GM19035 (cell line): ENCODE data around the gene PHACTR1.

Experiments
- ATAC-seq: cut with Tn5 transposase; IDR thresholded peaks from one replicate; pipeline ENCODE4 v1.9.1; 2021; ENCODE audit not compliant: unreplicated experiment

Gene PHACTR1

DNA sequence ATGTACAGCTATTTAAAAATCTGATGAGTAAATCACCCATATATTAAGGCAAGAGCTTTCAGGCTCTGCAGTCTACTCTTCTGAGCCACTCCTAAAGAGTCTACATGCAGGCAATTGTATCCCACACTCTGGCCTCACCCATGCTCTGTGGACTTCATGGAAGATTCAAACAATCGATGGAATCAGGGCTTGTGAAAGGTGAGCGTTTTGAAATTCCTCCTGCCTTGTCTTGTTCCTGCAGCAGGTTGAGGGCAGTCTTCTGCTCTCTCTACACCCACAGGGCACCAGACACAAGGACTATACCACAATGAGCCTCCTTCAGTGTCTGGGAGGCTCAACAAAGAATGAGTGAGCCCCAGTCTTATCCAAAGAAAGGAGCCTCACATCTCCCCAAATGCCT lies 560.7 kb downstream of the PHACTR1 start:
- no peak for ATAC-seq

DNA sequence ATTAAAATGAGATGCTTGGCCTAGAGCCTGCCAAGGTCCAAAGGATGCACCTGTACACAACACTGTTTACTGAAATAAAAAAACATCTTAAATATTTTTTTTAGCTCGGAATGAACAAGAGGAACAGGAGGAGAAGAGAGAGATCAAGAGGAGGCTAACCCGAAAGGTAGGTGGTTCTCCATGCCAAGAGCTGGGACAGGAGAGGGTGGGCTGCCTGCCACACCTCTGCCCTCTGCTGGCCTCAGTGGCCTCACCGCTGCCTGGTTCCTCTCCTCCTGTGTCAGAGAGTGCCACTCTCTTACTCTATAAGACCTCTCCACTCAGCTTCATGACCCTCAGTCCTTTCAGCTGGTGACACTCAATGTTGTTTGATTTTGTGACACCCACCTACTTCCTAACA lies 561.6 kb downstream of the PHACTR1 start:
- ATAC-seq = no peak

DNA sequence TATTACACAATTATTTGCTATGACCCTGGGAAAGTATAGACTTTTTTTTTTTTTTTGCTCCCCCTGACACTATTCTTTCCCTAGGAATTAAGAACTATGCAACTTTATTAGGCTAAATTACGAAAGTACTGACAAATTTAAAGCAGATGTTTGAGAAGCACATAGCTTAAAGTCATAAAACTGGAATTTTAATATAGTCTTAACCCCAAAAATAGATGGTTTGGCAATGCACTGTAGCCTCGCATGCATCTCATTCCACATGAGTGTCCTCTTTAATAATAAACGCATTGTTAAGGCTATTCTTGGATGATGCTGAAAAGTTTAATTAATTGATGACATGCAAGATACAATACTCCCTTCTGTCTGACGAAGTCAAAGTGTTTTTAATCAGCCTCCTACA lies 562.4 kb downstream of the PHACTR1 start:
- no peak for ATAC-seq

DNA sequence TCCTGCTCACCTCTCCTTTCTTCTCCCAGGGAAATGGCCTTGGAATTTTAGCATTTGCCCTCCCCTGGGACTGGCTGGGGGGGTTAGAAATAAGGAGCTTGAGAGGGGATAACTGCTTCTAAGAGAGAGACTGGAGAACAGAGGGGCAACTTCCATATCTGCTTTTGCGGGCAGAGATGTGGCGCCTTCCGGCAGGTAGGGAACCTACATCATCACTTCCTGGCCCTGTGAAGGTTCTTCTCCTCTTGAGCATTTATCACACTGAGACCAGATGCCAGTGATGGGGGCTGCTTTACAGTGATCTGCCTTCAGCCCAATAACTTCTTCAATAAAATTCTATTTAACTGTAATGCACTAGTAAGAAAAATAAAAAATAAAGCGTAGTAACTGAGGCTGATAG lies 563.7 kb downstream of the PHACTR1 start:
- ATAC-seq = no peak

DNA sequence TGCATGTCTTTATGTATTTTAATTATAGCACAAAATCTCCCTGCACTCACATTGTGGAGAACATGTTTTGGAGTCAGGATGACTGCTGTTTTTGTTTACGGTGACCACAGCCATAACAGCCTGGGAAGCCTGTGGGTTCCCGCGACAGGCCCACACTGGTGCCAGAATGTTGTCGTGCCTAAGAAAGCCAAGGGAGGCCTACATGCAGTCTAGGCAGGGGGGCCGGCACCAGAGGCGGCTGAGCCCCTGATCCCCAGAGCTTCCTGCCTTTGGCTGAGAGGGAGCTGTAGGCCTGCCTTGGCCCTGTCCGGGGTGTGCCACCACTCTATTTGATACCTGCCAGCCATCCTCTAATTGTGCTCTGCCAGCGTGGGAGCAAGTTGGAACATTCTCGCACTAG lies 565.1 kb downstream of the PHACTR1 start:
- no peak for ATAC-seq

DNA sequence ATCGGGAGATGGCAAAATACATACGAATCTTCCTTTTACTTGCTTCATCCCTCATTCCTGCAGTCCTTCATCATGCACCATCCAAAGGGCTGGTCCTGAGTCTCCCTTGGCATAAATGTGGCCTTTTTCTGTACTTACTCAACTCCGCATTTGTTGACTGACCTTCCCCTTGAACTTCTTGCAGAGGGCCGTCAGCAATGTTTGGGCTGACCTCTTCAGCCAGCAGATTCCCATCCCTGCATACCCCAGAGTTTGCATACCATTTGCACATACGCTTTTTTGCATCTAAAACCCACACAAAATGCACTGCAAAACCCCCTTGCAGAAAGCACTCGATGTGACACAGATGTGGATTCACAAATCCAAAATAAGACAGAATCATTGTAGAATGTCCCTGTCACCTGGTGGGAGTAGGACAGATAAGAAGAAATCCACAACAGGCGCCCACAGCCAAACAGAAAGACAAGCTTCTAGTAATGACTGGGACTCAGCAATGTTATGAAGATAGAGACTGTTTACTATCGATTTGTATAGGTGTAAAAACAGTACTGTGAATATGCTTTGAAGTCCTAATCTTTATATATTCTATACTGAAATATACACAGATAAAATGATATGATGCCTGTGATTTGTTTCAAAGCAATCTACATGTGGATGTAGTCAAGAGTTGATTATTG lies 566.0 kb downstream of the PHACTR1 start:
- ATAC-seq = no peak

DNA sequence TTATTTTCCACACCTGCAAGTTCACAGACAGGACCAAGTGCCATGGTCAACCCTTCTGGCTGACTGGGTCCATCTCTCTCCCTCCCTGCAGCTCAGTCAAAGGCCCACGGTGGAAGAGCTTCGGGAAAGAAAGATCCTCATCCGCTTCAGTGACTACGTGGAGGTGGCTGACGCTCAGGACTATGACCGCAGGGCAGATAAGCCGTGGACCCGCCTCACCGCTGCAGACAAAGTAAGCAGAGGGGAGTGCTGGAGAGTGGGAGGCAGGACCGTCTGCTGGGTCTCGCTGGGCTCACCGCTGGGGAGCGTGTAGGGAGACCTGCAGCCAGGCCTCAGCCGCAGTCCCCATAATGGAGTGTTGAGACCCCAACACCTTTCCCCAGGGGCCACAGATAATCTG lies 566.8 kb downstream of the PHACTR1 start:
- ATAC-seq = no peak

DNA sequence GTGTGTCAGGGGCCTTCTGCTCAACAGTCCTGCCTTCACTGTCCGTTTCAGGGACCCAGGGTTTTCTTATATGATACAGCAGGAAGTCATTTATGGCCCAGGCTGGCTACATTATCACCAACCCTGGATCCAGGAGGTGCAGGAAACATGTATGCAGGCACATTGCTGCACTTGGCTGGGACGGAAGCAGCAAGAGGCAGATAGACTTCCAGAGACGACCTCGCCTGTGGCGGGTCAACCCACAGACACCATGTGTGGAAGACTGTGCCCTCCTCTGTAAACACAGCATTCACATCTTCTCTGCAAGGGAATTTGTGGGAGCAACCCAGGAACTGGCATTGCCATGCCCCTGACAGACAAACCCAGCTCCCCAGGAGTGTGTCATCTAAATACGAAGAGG lies 568.1 kb downstream of the PHACTR1 start:
- no peak for ATAC-seq

DNA sequence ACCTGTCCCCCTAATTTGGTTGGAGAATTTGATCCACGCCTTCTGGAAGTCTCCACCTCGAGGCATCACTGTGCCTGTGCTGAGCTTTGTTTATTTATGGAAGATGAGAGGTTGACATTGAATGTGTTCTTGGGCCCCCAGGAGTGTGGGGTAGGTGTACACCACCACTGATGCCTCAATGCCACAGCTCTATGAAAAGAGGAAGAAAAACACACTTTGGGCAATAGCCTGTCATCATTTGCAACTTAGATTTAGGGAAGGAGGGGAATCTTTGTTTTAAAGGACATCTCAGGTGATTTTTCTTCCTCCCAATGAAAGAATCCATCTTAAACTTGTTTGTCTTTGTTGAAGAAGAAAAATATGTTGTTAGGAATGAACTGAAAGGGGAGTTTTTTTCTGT lies 569.1 kb downstream of the PHACTR1 start:
- no peak for ATAC-seq

DNA sequence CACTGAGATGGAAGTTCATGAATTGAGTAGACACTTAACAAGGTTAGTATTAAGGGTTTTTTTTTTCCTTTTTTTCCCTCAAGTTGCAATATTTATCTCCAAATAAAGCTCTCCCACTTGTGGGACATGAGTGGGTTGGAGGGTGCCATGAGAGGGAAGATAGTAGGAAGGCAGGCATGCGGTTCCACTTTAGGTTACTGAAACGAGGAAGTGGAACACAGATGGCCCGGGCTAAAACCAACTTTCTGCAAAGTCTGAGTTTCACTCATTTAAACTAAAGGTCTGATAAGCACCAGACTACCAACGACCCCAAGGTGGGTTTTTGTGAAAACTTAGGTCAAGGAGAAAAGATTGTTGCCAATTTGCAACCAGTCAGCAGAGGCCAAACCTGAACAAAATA lies 569.6 kb downstream of the PHACTR1 start:
- no peak for ATAC-seq

DNA sequence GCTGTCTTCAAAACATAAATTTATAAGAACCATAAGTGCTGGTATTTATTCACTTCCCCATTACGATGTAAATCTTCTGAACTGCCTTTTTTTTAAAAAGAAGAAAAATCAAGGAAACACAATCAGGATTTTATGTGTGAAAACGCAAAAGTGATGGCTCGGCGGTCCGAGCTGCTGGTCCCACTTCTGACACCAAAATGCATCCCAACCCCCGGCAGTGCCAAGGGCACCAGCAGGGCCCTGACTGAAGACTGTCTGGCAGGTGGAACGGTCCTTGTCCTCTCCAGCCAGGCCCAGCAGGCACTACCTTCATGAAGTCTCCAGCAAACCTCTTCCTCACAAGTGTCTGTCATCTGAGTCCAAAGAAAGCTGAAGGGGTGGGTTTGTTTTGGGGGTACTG lies 570.5 kb downstream of the PHACTR1 start:
- ATAC-seq = no peak

DNA sequence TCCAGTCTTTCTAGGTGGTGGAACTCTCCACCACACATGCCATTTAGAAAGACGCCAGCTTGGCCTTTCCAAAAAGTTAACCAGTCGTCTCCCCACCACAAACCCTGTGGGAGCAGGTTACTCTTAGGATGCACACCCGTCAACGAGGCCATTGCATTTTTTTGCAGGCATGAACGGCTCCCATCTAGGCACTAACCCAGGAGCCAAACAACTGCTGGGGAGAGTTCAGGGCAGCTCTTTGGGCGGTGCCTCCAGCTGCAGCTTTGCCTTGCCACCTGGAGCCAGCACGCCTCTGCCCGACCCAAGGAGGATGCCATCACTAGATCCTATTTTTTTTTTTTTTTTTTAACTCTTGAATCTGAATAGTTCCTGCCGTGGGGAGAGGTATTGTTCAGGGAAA lies 571.9 kb downstream of the PHACTR1 start:
- no peak for ATAC-seq

DNA sequence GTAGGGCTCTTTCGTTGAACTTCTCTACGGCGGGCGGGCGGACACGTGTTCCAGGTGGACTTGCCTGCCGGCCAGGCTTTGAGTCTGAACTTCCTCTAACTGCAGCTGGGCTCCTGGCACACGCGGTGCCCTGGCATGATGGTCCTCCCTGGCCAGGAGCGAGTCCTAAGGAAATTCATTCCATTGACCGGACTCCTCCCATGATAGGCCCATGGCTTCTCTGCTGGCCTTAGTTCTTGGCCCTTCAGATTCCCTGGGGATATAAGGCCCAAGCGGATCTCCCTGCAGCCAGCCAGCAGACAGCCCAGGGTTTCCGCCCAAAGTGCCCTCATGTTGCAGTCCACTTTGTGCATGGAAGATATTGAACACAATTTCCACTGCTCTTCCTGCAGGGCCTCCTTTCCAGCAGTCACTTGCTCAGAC lies 572.4 kb downstream of the PHACTR1 start:
- no peak for ATAC-seq

DNA sequence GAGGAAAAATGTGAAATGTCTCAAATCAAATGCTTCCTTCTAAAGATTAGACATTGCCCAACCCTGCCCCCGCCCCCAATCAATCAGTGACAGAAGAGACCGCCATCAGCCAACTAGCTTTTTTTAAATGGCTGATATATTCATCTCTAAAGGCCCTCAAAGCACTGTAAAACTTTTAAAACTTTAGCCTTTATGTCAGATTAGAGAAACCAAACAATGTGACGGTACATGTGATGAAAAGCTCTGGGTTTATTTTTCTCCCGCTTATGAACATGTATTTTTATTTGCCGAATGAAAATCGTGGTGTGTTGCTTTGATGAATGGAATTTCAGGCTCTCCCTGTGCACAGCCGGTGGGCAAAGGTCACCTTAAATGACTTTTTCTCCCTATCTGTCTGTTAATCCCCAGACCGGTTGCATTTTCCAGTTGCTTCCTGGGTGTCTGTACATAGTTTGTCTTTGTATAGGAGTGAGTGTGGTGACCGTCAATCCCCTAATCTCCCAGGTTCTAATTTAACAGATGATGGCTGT lies 573.3 kb downstream of the PHACTR1 start:
- no peak for ATAC-seq

DNA sequence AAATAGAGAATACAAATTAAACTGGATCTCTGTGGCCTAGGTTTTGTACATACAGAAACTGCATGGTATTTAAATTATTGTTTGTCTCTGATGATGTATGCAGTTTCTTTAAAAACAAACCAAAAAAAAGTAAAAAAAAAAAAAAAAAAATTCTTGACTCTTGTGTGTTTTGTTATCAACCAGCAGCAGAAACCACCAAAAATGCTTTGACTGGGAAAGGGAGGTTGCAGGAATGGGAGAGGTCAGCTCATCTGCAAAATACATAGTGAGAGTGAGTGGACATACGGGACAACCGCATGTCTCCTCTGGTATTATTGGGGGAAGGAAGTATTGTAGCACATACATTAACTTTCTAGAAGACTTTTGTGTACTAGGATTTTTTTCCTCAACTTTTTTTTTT lies 573.8 kb downstream of the PHACTR1 start:
- no peak for ATAC-seq

DNA sequence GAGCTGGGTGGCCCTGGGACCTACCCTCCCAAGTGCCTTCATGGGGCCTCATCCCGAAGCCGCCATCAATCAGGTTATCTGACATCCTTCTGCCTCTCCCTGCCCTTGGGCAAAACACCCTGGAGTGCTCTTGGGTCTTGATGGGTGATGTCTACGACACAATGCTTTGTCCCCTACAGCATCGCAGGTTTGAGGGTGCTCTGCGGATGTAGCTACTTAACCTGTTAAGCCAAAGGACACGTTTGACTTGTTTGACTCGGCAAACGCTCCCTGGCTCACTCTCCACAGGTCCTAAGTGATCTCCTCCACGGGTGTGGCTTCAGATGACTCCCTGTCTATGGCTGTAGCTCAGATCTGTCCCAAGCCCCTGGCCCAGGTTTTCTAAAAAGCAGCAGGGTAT lies 576.2 kb downstream of the PHACTR1 start:
- no peak for ATAC-seq

DNA sequence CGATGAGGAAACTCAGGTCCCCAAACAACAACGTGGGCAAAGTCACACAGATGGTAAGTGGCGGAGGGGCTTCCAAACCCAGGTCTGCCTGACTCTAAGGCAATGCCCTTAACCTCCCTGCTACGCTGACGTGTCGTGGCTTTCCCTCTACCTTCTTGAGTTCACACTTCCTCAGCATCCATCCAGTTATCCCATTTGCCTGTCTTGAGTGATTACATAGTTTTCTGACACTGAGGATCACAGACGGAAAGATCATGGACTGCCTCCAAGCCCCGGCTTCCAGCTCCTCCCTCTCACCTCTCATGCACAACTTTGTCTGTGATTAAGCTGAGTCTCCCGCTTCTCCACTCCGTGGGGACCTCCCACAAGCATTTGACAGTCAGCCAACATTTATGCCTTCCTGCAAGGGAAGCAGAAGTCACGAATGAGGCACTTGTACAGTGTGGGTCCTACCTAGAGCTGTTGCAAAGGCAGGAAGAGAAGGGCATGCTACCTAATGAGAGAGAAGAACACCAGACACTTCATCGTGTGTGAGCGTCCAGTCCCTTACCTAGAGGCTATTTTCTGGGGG lies 578.0 kb downstream of the PHACTR1 start:
- ATAC-seq = no peak

DNA sequence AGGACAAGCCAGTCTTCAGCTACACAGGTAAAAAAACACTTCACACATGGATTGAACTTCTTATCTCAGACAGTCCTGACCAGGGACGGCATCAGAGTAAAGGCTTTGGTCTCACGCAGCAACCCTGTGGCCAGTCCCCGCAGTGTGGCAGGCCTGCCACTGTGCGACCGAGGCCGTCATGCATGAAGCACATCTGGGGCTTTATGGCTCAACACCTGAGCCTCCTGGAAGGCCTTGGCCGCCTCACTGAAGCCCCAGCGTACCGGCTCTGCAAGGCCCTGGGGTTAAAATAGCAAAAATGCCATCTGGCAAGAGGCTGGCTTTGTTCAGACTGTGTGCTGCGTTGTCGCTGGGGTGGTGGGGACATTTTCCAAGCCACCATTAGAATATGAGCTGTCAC lies 579.0 kb downstream of the PHACTR1 start:
- no peak for ATAC-seq

DNA sequence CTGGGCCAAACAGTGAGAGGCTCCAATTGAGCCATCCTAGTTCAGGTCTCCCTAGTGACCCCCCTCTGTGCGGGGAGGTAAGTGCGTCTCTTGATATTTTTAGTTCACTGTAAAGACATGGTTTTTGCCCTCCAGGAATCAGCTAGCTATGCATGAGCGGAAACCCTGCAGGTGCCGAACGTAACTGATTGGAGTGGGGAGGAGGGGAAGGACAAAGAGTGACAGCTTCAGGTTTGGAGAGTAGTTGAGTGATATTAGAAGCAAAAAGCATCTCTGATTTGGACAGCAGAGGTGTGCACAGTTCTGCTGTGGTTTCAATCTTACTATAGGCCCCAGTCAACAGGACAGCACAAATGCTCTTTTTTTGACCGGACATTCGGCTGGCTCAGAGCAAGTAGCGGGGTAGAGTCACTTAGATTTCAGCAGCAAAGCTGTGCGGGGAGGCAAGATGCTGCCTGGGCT lies 580.0 kb downstream of the PHACTR1 start:
- no peak for ATAC-seq

DNA sequence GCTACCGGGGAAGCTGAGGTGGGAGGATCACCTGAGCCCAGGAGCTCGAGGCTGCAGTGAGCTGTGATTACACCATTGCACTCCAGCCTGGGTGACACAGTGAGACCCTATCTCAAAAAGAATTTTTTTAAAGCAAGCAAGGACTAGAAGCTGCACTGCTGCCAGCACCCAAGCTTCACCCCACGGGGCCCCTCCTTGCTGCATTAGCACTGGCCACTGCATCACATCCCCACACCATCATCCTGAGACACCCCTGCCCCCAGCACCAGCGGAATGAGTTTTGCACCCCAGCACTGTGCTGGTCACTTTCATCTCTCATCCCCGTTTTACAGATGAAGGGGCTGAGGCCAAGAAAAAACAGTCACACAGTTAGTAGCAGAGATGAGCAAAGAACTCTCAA lies 580.8 kb downstream of the PHACTR1 start:
- no peak for ATAC-seq

DNA sequence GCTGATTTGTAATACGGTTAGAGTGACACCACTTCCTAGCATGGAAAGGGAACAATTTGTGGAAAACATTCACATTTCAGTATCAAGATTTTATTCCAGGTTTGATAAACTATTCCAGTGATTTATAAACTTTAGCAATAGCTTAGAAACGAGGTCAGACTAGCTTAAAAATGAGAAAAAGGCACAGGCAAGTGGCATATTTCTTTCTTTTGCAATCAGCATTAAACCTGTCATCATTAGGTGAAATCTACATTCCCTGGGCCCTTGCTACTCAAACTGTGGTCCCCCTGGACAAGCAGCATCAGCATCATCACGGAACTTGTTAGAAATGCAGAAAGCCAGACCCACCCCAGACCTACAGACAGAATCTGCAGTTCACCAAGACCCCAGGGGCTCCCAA lies 581.9 kb downstream of the PHACTR1 start:
- ATAC-seq = no peak

DNA sequence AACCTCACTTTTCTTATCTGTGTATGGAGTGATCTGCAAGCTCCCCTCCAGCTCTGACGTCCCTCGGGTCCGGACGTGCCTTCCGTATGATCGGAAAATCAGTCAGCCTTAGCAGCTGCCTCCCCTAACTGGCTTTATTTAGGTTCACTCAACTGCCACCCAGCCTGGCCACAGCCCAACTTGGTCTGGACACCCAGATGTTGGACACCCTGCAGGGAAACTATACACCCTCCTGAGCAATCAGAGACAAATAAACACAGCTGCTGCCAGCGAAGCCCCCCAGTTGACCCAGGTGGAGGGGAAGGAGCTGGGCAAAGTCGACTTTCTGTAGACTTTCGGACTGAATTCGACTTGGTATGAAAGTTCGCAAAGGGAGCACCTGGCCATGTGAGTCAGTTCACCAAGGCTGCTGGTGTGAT lies 582.8 kb downstream of the PHACTR1 start:
- ATAC-seq = no peak

DNA sequence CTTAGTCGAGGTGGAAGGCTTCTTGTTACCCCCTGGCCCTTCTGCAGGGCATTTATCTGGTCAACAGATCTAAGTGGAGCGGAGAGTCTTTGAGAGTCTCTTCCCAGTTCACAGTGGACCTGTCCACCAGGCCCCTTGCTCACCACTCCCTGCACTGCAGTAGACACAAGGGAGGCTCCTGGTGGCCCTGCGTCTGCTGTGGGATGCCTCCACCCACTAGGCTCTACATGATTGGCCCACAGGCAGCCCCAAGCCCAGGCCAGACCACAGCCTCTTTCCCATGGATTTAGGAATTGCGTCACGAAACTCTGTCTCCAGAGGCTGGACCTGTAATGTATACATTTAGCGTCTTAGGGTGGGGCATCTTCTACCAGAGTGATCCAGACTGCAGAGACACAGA lies 583.4 kb downstream of the PHACTR1 start:
- no peak for ATAC-seq
